ENCODE data around the gene ATP10B. TPM values are rescaled to one million over a fixed set of nuclear protein-coding genes. Genes with fewer than 3 reads are reported as not detected.

ATP10B gene
- total RNA-seq, 1 donor from 2014 or later = 2.4 TPM

- FAIRE-seq = no peak
- DNase-seq (ENCODE audit: low spot score in 2 of 2) = no peak
Measured at GRCh38 chr5:160567031-160567705, 284.8 kb downstream of the ATP10B start.

DNA sequence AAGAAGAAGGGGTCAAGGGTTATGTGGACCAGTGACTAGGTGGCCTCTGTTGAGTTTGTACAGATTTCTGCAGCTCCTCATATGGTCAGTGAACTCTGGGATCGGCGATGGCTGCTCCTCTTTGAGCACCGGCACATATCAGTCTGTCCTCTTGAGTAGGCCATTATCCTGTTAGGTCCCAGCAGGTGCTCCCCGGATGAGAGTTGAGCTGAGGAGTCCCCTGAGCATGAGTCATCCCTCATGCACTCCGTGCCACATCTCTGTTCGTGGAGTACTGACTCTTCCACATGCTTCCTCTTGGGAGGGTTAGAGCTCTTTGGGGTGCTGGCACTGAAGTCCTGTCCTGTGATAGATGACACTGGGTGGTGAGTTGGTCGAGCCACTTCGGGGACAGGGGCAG lies 286.6 kb downstream of the ATP10B start:
- FAIRE-seq (no peak), DNase-seq (ENCODE audit: low spot score in 2 of 2) (no peak)

- no peak for DNase-seq (ENCODE audit: low spot score in 2 of 2)
- FAIRE-seq = no peak
Measured at GRCh38 chr5:160556846-160557245, 295.2 kb downstream of the ATP10B start.

- FAIRE-seq = no peak
- DNase-seq (ENCODE audit: low spot score in 2 of 2) = no peak
Measured at GRCh38 chr5:160555971-160556631, 295.9 kb downstream of the ATP10B start.

GRCh38 chr5:160555581-160555970 lies 296.4 kb downstream of the ATP10B start:
- DNase-seq (ENCODE audit: low spot score in 2 of 2) (no peak), FAIRE-seq (no peak)

- no peak for FAIRE-seq
- no peak for DNase-seq (ENCODE audit: low spot score in 2 of 2)
Measured at GRCh38 chr5:160550075-160550474, 301.9 kb downstream of the ATP10B start.

- no peak for DNase-seq (ENCODE audit: low spot score in 2 of 2)
- no peak for FAIRE-seq
Measured at GRCh38 chr5:160548949-160549645, 302.9 kb downstream of the ATP10B start.

- no peak for DNase-seq (ENCODE audit: low spot score in 2 of 2)
- no peak for FAIRE-seq
Measured at GRCh38 chr5:160547872-160548271, 304.1 kb downstream of the ATP10B start.

DNA sequence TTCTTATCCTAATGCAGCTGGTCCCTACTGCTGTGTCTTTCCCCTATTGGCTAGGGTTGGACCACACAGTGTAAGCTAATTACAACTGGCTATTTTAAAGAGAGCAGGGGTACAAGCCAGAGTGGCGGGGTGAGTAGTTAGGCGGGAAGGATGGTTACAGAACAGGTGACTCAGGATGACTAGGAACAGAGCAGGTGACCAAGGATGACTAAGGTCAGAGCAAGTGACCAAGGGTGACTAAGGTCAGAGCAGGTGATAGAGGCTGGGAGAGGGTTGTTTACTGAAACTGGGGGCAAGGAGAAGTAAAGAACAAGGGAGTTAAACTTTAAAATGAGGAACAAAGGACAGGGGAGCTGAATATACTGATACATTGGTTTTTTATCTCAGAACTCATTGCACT lies 304.9 kb downstream of the ATP10B start:
- no peak for DNase-seq (ENCODE audit: low spot score in 2 of 2)
- FAIRE-seq = no peak

DNA sequence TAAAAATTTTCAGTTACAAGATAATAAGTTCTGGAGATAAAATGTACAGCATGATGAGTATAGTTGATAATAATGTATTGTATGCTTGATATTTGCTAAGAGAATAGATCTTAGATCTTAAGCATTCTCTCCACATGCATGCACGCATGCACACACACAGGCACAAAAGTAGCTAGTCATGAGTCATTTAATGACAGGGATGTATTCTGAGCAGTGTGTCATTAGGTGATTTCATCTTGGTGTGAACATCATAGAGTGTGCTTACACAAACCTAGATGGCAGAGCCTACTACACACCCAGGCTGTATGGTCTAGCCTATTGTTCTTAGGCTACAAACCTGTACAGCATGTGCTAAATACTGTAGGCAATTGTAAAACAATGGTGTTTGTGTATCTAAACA lies 306.2 kb downstream of the ATP10B start:
- FAIRE-seq = no peak
- no peak for DNase-seq (ENCODE audit: low spot score in 2 of 2)

GRCh38 chr5:160543395-160543794 lies 308.6 kb downstream of the ATP10B start:
- DNase-seq (ENCODE audit: low spot score in 2 of 2) = no peak
- no peak for FAIRE-seq

GRCh38 chr5:160542840-160543239 lies 309.2 kb downstream of the ATP10B start:
- DNase-seq (ENCODE audit: low spot score in 2 of 2) (no peak), FAIRE-seq (no peak)

DNA sequence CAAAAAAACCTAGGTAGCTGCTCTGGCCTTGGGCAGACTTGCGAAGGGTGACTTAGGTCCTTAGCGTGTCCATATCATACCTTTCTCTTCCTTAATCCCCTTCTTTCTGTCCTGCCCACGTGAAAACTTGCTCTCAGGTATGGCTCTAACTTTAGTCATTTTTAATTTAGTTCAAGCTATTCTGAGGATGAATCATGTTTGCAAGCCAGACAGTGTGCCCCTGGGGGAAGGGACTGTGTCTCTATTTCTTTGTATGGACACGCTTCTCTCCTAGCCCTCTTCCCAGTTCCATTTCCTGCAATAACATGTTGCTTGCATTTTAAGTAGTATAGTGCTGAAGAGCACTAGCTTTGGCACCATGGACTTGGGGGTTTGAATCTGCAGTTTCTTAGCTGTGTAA lies 309.7 kb downstream of the ATP10B start:
- DNase-seq (ENCODE audit: low spot score in 2 of 2) (no peak), FAIRE-seq (no peak)

GRCh38 chr5:160539431-160539830 lies 312.6 kb downstream of the ATP10B start:
- DNase-seq (ENCODE audit: low spot score in 2 of 2) = no peak
- FAIRE-seq = no peak

DNA sequence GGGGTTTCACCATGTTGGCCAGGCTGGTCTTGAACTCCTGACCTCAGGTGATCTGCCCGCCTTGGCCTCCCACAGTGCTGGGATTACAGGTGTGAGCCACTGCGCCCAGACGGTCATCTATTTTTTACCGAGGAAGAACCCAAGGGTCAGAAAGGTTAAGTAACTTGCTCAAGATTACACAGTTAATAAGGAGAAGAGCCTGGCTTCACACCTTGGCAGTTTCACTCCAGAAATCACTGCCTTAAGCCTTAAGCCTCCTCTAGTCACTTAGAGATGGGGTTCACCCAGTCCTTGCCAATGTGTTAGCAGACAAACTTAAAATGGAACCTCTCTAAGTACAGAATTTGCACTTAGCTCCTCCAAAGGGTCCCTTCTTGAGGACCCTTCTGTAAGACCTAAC lies 314.1 kb downstream of the ATP10B start:
- FAIRE-seq (no peak), DNase-seq (ENCODE audit: low spot score in 2 of 2) (no peak)

DNA sequence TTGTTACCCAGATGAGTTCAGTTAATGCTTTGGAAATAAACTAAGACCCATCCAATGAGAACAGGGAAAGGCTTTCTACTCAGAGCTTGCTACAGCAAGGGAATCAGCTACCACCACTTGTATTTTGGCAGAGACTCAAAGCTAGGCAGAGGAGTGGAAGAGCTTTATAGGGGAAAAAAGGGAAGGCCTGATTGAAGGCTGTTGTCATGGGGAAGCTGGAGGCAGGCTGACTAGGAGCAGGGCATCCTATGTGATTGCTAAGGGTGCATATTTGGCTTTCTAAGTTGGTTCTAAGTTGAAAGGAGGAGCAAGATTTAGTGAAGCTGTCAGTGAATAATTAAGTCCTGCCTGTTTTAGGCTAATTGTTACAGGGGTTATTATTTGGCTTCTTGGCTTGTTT lies 314.9 kb downstream of the ATP10B start:
- no peak for DNase-seq (ENCODE audit: low spot score in 2 of 2)
- no peak for FAIRE-seq

DNA sequence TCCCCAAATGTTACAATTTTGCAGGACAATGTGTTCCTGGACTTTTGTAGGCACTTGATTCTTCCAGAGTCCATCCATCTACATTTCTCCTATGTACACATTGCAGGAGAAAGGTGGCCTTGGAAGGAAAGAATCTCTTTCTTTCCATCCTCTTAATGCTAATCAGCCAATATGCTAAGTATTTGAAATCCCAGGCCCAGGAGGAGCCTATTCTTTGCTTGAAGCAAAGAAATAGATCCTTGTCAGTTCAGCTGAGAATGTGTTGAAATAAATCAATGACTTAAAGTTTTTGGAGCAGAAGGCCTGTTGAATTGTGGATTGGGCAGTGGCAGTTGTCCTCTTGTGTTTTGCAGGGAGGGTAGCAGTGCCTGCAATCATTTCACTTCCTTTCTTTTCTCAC lies 317.1 kb downstream of the ATP10B start:
- DNase-seq (ENCODE audit: low spot score in 2 of 2) = no peak

GRCh38 chr5:160534125-160534524 lies 317.9 kb downstream of the ATP10B start:
- no peak for FAIRE-seq
- no peak for DNase-seq (ENCODE audit: low spot score in 2 of 2)

More for the DNA sequence above, 317.1 kb downstream of the ATP10B start:
- no peak for FAIRE-seq

DNA sequence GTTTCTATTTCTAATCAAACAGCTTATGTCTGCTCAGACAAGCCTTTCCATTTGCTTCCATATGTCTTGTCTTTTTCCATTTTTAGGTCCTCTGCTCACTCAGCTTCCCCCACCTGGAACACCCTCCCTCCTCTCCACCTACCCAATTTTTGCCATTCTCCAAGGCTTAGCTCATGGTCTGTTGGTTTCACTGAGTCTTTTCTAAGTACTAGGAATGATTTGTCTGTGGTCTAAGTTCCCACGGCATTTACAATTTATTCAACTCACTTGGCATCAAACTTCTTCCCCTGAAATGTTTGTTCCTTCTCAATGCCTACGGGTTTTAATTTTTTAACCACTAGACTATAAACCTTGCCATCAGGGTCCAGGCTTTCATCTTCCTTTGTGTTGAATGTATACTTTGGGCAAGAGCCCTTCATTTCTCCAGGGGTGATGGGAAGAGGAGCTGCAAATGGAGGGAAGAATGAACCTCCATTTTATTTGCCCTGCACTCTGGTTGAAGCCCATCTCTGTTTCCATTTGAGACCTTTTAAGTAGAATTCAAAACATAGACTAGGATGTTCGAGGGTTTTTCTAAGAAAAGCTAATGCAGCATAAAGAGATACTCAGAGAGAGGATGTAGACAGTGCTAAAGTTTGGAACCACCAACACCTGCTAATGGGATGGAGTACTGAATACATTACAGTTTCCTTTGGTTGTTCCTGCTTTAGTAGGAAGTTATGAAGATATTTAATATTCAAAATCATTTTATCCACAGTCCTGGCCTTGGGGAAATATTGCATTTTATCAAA lies 326.3 kb downstream of the ATP10B start:
- DNase-seq (ENCODE audit: low spot score in 2 of 2) (no peak), FAIRE-seq (no peak)

GRCh38 chr5:160524827-160525226 lies 327.2 kb downstream of the ATP10B start:
- no peak for FAIRE-seq

More at GRCh38 chr5:160524827-160525226, 327.2 kb downstream of the ATP10B start:
- no peak for DNase-seq (ENCODE audit: low spot score in 2 of 2)

Measured in frontal cortex (tissue), 4 donors.